Suppressor macrophage treated with lipopolysaccharide for 1 hour (primary cell): Measurements from ENCODE around the gene PSG1.
"Not testable (repeated sequence)": the region's sequence is repeated elsewhere in the genome, so short reads cannot be mapped to it uniquely, and the experiment has no call there.

ENCODE experiments used
- DNase-seq, 3 donors: peaks; one replicate each; pipeline ENCODE4 v3.0.0-alpha.2; 2020 to 2022

Gene PSG1

GRCh38 chr19:42880621-42881020, 1.1 kb upstream of the PSG1 start:
- not testable (repeated sequence) for DNase-seq

- not testable (repeated sequence) for DNase-seq
Measured at GRCh38 chr19:42876596-42876995, 2.9 kb downstream of the PSG1 start.

- not testable (repeated sequence) for DNase-seq
Measured at GRCh38 chr19:42875881-42876280, 3.6 kb downstream of the PSG1 start.

DNA sequence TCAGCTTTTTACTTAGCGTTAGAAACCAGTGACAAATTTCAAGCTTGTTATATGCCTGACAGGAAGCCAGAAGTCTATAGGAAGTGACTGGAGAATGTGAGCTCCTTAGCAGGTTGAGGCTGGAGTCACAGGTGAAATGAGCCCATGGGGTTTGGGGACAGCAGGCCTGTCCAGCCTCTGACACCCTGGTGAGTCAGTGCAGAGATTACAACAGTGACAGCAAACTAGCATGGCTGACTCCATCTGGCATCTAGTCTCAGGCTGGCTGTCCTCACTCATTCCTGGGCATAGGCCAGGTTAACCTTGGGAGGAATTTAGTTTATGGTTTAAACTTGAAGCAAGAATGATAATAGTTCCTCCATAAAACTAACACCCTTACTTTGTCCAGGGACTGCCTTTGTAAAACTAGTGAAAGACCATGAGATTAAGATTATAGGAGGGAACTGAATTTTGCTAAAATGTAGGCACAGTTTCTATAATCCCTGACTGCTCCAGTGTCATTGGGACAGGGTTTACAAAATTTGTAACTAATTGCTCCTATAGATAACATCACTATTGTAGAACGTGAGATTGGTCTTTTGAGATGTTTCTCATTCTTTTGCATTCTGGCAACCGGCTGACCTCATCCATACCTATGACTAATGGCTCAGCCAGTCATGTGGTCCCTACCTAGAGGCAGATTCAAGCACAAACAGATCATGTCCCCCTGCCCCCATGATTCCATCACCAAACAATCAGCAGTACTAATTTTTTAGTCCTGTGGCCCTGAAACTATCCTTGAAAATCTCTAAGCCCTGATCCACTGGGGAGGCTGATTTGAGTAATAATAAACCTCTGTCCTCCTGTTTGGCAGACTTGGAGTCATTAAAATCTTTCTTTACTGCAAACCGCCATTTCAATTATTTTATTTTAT, 4.4 kb downstream of the PSG1 start:
- DNase-seq, result not testable (repeated sequence)

- not testable (repeated sequence) for DNase-seq
Measured at GRCh38 chr19:42874136-42874535, 5.4 kb downstream of the PSG1 start.

DNA sequence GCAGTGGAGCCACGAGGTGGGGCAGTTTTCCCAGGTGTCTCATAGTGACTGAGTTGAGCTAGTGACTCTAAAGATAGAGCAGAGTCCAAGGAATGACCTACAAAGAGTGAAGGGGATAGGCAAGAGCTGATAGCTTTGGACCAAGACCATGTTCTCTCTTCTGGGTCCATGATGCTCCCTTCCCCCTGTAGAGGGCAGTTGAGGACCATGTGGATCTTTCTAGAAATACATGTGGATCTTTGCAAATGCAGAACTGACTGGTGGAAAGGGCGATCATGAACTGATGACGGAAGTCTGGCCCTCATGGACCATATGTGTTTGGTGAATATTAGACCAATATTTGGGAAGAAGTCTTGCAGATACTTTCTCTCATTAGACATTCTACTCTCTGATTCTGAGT, 6.9 kb downstream of the PSG1 start:
- no peak for DNase-seq

DNA sequence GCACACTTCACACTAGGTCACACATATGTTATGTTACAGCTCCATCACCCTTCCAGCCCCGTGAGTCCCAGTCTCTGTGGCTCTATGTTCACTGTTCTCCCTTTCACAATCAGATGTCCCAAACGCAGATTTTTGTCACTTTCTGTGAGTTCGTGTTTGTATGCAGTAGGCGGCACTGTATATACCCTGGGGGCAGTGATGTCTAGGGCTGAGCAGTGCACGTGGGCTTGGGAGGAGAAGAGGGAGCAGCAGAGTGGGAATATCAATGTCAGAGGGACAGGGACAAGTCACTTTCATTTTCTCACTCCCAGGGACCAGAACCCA, 22.0 kb downstream of the PSG1 start:
- no peak for DNase-seq

- DNase-seq, result peak in 2 of 3 donors; percentile 7 to 9
Measured at GRCh38 chr19:42856866-42857543, 22.5 kb downstream of the PSG1 start.

GRCh38 chr19:42854745-42855144, 24.8 kb downstream of the PSG1 start:
- DNase-seq, result not testable (repeated sequence)

- DNase-seq, result not testable (repeated sequence)
Measured at GRCh38 chr19:42853231-42853630, 26.3 kb downstream of the PSG1 start.

DNA sequence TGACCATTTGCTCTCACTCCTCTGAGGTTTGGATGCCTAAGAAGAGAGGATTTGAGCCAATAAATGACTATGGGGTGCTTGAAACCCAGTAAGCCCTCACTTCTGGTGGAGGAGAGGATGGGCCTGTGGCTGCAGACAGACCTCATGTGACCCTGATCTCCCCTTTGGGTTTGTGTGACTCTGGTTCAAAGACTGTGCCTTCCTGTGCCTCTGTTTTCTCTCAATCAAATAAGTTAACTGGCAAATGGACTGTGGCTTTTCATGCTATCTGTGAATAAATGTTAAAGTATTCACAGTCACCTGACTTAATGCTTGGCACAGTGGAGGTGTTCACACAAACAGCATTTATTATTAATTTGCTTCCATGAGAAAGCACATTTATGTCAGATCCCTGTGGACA, 26.7 kb downstream of the PSG1 start:
- not testable (repeated sequence) for DNase-seq

DNA sequence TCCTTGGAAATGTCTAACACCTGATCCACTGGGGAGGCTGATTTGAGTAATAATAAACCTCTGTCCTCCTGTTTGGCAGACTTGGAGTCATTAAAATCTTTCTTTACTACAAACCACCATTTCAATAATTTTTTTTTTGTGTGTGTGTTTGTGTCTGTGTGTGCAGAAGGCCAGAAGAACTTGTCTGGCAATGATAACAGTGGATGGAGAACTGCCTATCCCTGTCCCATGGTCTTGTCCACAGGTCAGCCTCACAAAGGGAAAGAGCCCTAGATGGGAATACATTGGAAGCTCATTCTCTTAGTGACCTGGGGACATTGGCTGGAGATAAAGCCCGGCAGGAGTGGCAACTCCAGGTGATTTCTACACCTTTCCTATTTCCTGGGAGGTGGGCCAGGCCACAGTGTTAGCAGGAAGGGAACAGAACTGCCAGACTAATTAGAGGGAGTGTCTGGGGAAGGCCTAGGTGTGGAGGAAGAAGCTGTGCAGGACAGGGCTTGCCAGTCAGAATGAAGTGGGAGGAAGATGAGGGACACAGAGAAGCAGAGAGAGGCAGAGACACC, 27.7 kb downstream of the PSG1 start:
- not testable (repeated sequence) for DNase-seq

DNA sequence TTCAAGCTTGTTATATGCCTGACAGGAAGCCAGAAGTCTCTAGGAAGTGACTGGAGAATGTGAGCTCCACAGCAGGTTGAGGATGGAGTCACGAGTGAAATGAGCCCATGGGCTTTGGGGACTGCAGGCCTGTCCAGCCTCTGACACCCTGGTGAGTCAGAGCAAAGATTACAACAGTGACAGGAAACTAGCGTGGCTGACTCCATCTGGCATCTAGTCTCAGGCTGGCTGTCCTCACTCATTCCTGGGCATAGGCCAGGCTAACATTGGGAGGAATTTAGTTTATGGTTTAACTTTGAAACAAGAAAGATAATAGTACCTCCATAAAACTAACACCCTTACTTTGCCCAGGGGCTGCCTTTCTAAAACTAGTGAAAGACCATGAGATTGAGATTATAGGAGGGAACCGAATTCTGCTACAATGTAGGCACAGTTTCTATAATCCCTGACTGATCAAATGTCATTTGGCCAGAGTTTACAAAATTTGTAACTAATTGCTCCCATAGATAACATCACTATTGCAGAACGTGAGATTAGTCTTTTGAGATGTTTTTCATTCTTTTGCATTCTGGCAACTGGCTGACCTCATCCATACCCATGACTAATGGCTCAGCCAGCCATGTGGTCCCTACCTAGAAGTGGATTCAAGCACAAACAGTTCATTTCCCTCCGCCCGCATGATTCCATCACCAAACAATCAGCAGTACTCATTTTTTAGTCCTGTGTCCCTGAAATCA, 28.4 kb downstream of the PSG1 start:
- peak; percentile 38 to 51 (median 41) for DNase-seq

GRCh38 chr19:42846597-42846996, 32.9 kb downstream of the PSG1 start:
- DNase-seq, result no peak

- not testable (repeated sequence) for DNase-seq
Measured at GRCh38 chr19:42843631-42844030, 35.9 kb downstream of the PSG1 start.

GRCh38 chr19:42832746-42833442, 46.6 kb downstream of the PSG1 start:
- DNase-seq, result not testable (repeated sequence)

GRCh38 chr19:42832023-42832680, 47.4 kb downstream of the PSG1 start:
- DNase-seq, result not testable (repeated sequence)

GRCh38 chr19:42831221-42832019, 48.1 kb downstream of the PSG1 start:
- DNase-seq, result no peak

DNA sequence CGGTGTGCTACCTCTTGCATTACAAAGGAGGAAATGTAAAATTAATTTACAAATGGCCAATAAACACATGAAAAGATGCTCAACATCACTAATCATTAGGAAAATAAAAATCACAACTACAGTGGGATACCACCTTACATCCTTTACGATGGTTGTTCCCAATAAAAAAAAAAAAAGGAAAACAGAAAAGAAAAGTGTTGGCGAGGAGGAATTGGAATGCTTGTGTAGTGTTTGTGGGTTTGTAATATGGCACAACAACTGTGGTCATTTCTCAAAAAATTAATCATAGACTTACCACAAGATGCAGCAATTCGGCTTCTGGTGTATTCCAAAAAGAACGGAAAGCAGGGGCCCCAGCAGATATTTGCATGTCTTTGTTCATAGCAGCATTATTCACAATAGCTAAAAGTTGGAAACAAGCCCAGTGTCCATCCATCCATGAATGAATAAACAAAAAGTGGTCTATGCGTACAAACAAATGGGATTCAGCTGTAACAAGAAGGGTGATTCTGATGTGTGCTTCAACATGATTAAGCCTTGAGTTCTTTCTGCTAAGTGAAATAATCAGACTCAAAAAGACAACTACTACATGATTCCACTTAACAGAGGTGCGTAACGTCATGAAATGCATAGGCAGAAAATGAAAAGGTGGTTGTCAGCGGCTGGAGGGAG, 58.1 kb downstream of the PSG1 start:
- not testable (repeated sequence) for DNase-seq

GRCh38 chr19:42819960-42820650, 59.4 kb downstream of the PSG1 start:
- not testable (repeated sequence) for DNase-seq
